Stimulated activated memory B cell treated with anti-CD40 and anti-IgM and Interleukin-4, amounts not matched to agents 10 μg/mL and 1 μg/mL and 100 μg/mL, for 72 hours (primary cell): ENCODE results near the gene PPIG.
"Not testable (repeated sequence)": the region's sequence is repeated elsewhere in the genome, so short reads cannot be mapped to it uniquely, and the experiment has no call there.

Experiments used
- ATAC-seq: fragments of 150-1000 bp; cut with Tn5 transposase; 2 replicates; pipeline ENCODE4 v1.10.0; 2021
- H3K27ac Mint-ChIP-seq: one replicate; pipeline ENCODE4 v1.8.0; 2022; ENCODE audit warnings: mild to moderate bottlenecking, mixed read lengths
- H3K27me3 Mint-ChIP-seq: one replicate; pipeline ENCODE4 v1.8.0; 2022; ENCODE audit warnings: mixed read lengths
- H3K36me3 Mint-ChIP-seq: one replicate; pipeline ENCODE4 v1.8.0; 2022; ENCODE audit warnings: mixed read lengths
- H3K4me1 Mint-ChIP-seq: one replicate; pipeline ENCODE4 v1.8.0; 2022; ENCODE audit warnings: mixed read lengths
- H3K4me3 Mint-ChIP-seq: one replicate; pipeline ENCODE4 v1.8.0; 2022; ENCODE audit warnings: mild to moderate bottlenecking, moderate library complexity, mixed read lengths
- H3K9me3 Mint-ChIP-seq: one replicate; pipeline ENCODE4 v1.8.0; 2022; ENCODE audit warnings: mixed read lengths

Gene PPIG

GRCh38 chr2:169574539-169574938 lies 9.6 kb upstream of the PPIG start:
- not testable (repeated sequence) for ATAC-seq, H3K9me3 Mint-ChIP-seq, H3K27me3 Mint-ChIP-seq, H3K27ac Mint-ChIP-seq, H3K4me3 Mint-ChIP-seq
- Mint-ChIP-seq H3K4me1 (peaks cover 22% of the 10 kb centered on the region), H3K36me3 (peaks cover 13% of the 10 kb centered on the region)

- not testable (repeated sequence) for H3K27me3 Mint-ChIP-seq, ATAC-seq, H3K36me3 Mint-ChIP-seq, H3K9me3 Mint-ChIP-seq, H3K27ac Mint-ChIP-seq, H3K4me3 Mint-ChIP-seq
- peaks cover 15% of the 10 kb centered on the region for H3K4me1 Mint-ChIP-seq
Measured at GRCh38 chr2:169575264-169575663, 8.9 kb upstream of the PPIG start.

GRCh38 chr2:169579044-169579443 lies 5.1 kb upstream of the PPIG start:
- Mint-ChIP-seq H3K9me3 (peaks cover 2% of the 10 kb centered on the region), H3K4me1 (no peaks in the 10 kb centered on the region), H3K27ac (no peak overlapping the region), H3K4me3 (no peak overlapping the region), H3K36me3 (no peaks in the 10 kb centered on the region), H3K27me3 (no peaks in the 10 kb centered on the region)
- ATAC-seq = no peak

GRCh38 chr2:169582552-169583266 lies 1.4 kb upstream of the PPIG start:
- not testable (repeated sequence) for H3K9me3 Mint-ChIP-seq, H3K4me3 Mint-ChIP-seq, ATAC-seq, H3K27ac Mint-ChIP-seq, H3K27me3 Mint-ChIP-seq, H3K36me3 Mint-ChIP-seq
- peaks cover 22% of the 10 kb centered on the region for H3K4me1 Mint-ChIP-seq

GRCh38 chr2:169583518-169583917 lies 633 bp upstream of the PPIG start:
- Mint-ChIP-seq H3K27ac (peak overlapping the region; percentile 97), H3K4me1 (peaks cover 22% of the 10 kb centered on the region), H3K4me3 (no peak overlapping the region), H3K27me3 (no peaks in the 10 kb centered on the region), H3K36me3 (no peaks in the 10 kb centered on the region), H3K9me3 (peaks cover 2% of the 10 kb centered on the region)
- no peak for ATAC-seq

- peaks cover 10% of the 10 kb centered on the region for H3K36me3 Mint-ChIP-seq
- peaks cover 2% of the 10 kb centered on the region for H3K9me3 Mint-ChIP-seq
- H3K4me1 Mint-ChIP-seq = peaks cover 39% of the 10 kb centered on the region
- no peaks in the 10 kb centered on the region for H3K27me3 Mint-ChIP-seq
- H3K4me3 Mint-ChIP-seq = peak overlapping the region; percentile 96
- peak overlapping the region; percentile 97 for H3K27ac Mint-ChIP-seq
- no peak for ATAC-seq
Measured at GRCh38 chr2:169585673-169586072, 1.5 kb downstream of the PPIG start.

GRCh38 chr2:169590804-169591203 lies 6.7 kb downstream of the PPIG start:
- no peak for ATAC-seq
- peaks cover 40% of the 10 kb centered on the region for H3K4me1 Mint-ChIP-seq
- no peak overlapping the region for H3K27ac Mint-ChIP-seq
- H3K4me3 Mint-ChIP-seq = no peak overlapping the region
- H3K9me3 Mint-ChIP-seq = no peaks in the 10 kb centered on the region
- peaks cover 15% of the 10 kb centered on the region for H3K36me3 Mint-ChIP-seq
- no peaks in the 10 kb centered on the region for H3K27me3 Mint-ChIP-seq

GRCh38 chr2:169596546-169596945 lies 12.4 kb downstream of the PPIG start:
- not testable (repeated sequence) for ATAC-seq, H3K27ac Mint-ChIP-seq, H3K9me3 Mint-ChIP-seq, H3K27me3 Mint-ChIP-seq, H3K4me3 Mint-ChIP-seq
- Mint-ChIP-seq H3K4me1 (peaks cover 35% of the 10 kb centered on the region), H3K36me3 (peaks cover 32% of the 10 kb centered on the region)

- Mint-ChIP-seq H3K27me3 (no peaks in the 10 kb centered on the region), H3K4me1 (peaks cover 37% of the 10 kb centered on the region), H3K27ac (no peak overlapping the region), H3K36me3 (peaks cover 33% of the 10 kb centered on the region), H3K4me3 (no peak overlapping the region), H3K9me3 (no peaks in the 10 kb centered on the region)
- ATAC-seq = no peak
Measured at GRCh38 chr2:169598982-169599381, 14.8 kb downstream of the PPIG start.

- ATAC-seq = no peak
- no peak overlapping the region for H3K4me3 Mint-ChIP-seq
- H3K27me3 Mint-ChIP-seq = no peaks in the 10 kb centered on the region
- peaks cover 33% of the 10 kb centered on the region for H3K36me3 Mint-ChIP-seq
- H3K9me3 Mint-ChIP-seq = no peaks in the 10 kb centered on the region
- H3K27ac Mint-ChIP-seq = no peak overlapping the region
- H3K4me1 Mint-ChIP-seq = peaks cover 37% of the 10 kb centered on the region
Measured at GRCh38 chr2:169599568-169599967, 15.4 kb downstream of the PPIG start.

GRCh38 chr2:169609264-169609663 lies 25.1 kb downstream of the PPIG start:
- no peak for ATAC-seq
- no peak overlapping the region for H3K4me3 Mint-ChIP-seq
- H3K9me3 Mint-ChIP-seq = peaks cover 2% of the 10 kb centered on the region
- H3K36me3 Mint-ChIP-seq = peaks cover 54% of the 10 kb centered on the region
- no peaks in the 10 kb centered on the region for H3K4me1 Mint-ChIP-seq
- no peaks in the 10 kb centered on the region for H3K27me3 Mint-ChIP-seq
- no peak overlapping the region for H3K27ac Mint-ChIP-seq

- Mint-ChIP-seq H3K27me3 (no peaks in the 10 kb centered on the region), H3K9me3 (peaks cover 9% of the 10 kb centered on the region), H3K36me3 (peaks cover 87% of the 10 kb centered on the region), H3K4me3 (no peak overlapping the region), H3K4me1 (peaks cover 16% of the 10 kb centered on the region), H3K27ac (no peak overlapping the region)
- no peak for ATAC-seq
Measured at GRCh38 chr2:169613876-169614275, 29.7 kb downstream of the PPIG start.

GRCh38 chr2:169615982-169616381 lies 31.8 kb downstream of the PPIG start:
- H3K9me3 Mint-ChIP-seq, H3K4me3 Mint-ChIP-seq, ATAC-seq, H3K27ac Mint-ChIP-seq, H3K27me3 Mint-ChIP-seq: not testable (repeated sequence)
- Mint-ChIP-seq H3K36me3 (peaks cover 82% of the 10 kb centered on the region), H3K4me1 (peaks cover 31% of the 10 kb centered on the region)

- Mint-ChIP-seq H3K36me3 (peaks cover 73% of the 10 kb centered on the region), H3K4me3 (no peak overlapping the region), H3K27ac (no peak overlapping the region), H3K4me1 (peaks cover 31% of the 10 kb centered on the region), H3K27me3 (no peaks in the 10 kb centered on the region), H3K9me3 (peaks cover 7% of the 10 kb centered on the region)
- ATAC-seq = no peak
Measured at GRCh38 chr2:169619946-169620345, 35.8 kb downstream of the PPIG start.

GRCh38 chr2:169620509-169620908 lies 36.4 kb downstream of the PPIG start:
- Mint-ChIP-seq H3K36me3 (peaks cover 70% of the 10 kb centered on the region), H3K4me3 (no peak overlapping the region), H3K27me3 (no peaks in the 10 kb centered on the region), H3K4me1 (peaks cover 31% of the 10 kb centered on the region), H3K9me3 (peaks cover 3% of the 10 kb centered on the region), H3K27ac (no peak overlapping the region)
- ATAC-seq = no peak

- H3K27ac Mint-ChIP-seq = no peak overlapping the region
- H3K27me3 Mint-ChIP-seq = no peaks in the 10 kb centered on the region
- H3K9me3 Mint-ChIP-seq = no peaks in the 10 kb centered on the region
- ATAC-seq = no peak
- H3K36me3 Mint-ChIP-seq = peaks cover 63% of the 10 kb centered on the region
- H3K4me1 Mint-ChIP-seq = peaks cover 22% of the 10 kb centered on the region
- H3K4me3 Mint-ChIP-seq = no peak overlapping the region
Measured at GRCh38 chr2:169623235-169623634, 39.1 kb downstream of the PPIG start.
